GM23338 (cell line): ENCODE measurements around the gene MFSD6. TPM values are rescaled to one million over a fixed set of nuclear protein-coding genes. Genes with fewer than 3 reads are reported as not detected.

Source experiments
- ATAC-seq: fragments of 200-7000 bp; cut with Tn5 transposase; 3 replicates; pipeline ENCODE4 v1.9.1; 2020
- DNase-seq: peaks from one replicate; pipeline ENCODE4 v3.0.0-alpha.2; 2015; ENCODE audit warnings: low spot score
- H2AFZ ChIP-seq: fragments of 200-600 bp; sonication (generic); 2 replicates; pipeline ENCODE4 v1.8.0; 2016; ENCODE audit warnings: antibody characterized with exemption, mild to moderate bottlenecking, moderate library complexity
- H3F3A ChIP-seq: fragments of 200-600 bp; sonication (generic); replicated peaks from 2 replicates; pipeline ENCODE4 v1.8.0; 2017; ENCODE audit warnings: antibody characterized with exemption, mixed run types, low read depth
- H3K27ac ChIP-seq: fragments of 200-600 bp; sonication (generic); 2 replicates; pipeline ENCODE4 v1.6.1; 2016; ENCODE audit warnings: low read depth
- H3K27me3 ChIP-seq: fragments of 200-600 bp; sonication (generic); 2 replicates; pipeline ENCODE4 v1.8.0; 2016; ENCODE audit warnings: mild to moderate bottlenecking, mixed run types, moderate library complexity; ENCODE audit not compliant: insufficient read depth
- H3K36me3 ChIP-seq: fragments of 200-600 bp; sonication (generic); 2 replicates; pipeline ENCODE4 v1.8.0; 2016; ENCODE audit warnings: mild to moderate bottlenecking; ENCODE audit not compliant: insufficient read depth
- H3K4me1 ChIP-seq: fragments of 200-600 bp; sonication (generic); 2 replicates; pipeline ENCODE4 v1.8.0; 2016; ENCODE audit warnings: mild to moderate bottlenecking, moderate library complexity; ENCODE audit not compliant: insufficient read depth
- H3K4me2 ChIP-seq: fragments of 200-600 bp; sonication (generic); 2 replicates; pipeline ENCODE4 v1.7.1; 2017; ENCODE audit warnings: mixed run types
- H3K4me3 ChIP-seq: fragments of 200-600 bp; sonication (generic); 2 replicates; pipeline ENCODE4 v1.6.1; 2016; ENCODE audit warnings: mixed run types
- H3K79me2 ChIP-seq: fragments of 200-600 bp; sonication (generic); replicated peaks from 2 replicates; pipeline ENCODE4 v1.8.0; 2017; ENCODE audit warnings: mild to moderate bottlenecking; ENCODE audit not compliant: insufficient read depth
- H3K9me2 ChIP-seq: fragments of 200-600 bp; sonication (generic); 2 replicates; pipeline ENCODE4 v1.8.0; 2017; ENCODE audit not compliant: insufficient read depth
- H4K20me1 ChIP-seq: fragments of 200-600 bp; sonication (generic); replicated peaks from 2 replicates; pipeline ENCODE4 v1.8.0; 2017; ENCODE audit warnings: mild to moderate bottlenecking; ENCODE audit not compliant: insufficient read depth
- H3K27ac Mint-ChIP-seq: 2 replicates; pipeline ENCODE4 v1.8.0; 2020; ENCODE audit warnings: inconsistent platforms, mild to moderate bottlenecking, moderate library complexity, mixed read lengths
- H3K27me3 Mint-ChIP-seq: 3 replicates; pipeline ENCODE4 v1.8.0; 2022; ENCODE audit warnings: low read depth, mild to moderate bottlenecking, moderate library complexity, mixed read lengths, inconsistent platforms; ENCODE audit not compliant: insufficient read depth, poor library complexity
- H3K36me3 Mint-ChIP-seq: 3 replicates; pipeline ENCODE4 v1.8.0; 2021; ENCODE audit warnings: low read depth, mild to moderate bottlenecking, inconsistent platforms, moderate library complexity, mixed read lengths
- H3K4me1 Mint-ChIP-seq: 3 replicates; pipeline ENCODE4 v1.8.0; 2020; ENCODE audit warnings: mild to moderate bottlenecking, inconsistent platforms, mixed read lengths
- H3K4me3 Mint-ChIP-seq: 3 replicates; pipeline ENCODE4 v1.8.0; 2021; ENCODE audit warnings: moderate library complexity, mild to moderate bottlenecking, inconsistent platforms, mixed read lengths
- H3K9me3 Mint-ChIP-seq: 3 replicates; pipeline ENCODE4 v1.8.0; 2020; ENCODE audit warnings: moderate library complexity, mild to moderate bottlenecking, inconsistent platforms, mixed read lengths
- CREB1 ChIP-seq: fragments of 250-450 bp; sonication (Bioruptor Pico); IDR thresholded peaks from 2 replicates; pipeline ENCODE4 v1.5.0; 2020; ENCODE audit warnings: low read depth, mild to moderate bottlenecking, moderate library complexity
- CTCF ChIP-seq, 2 experiments: fragments of 200-600 bp in 1 of 2; sonication (generic) in 1 of 2; conservative IDR thresholded peaks; 2 replicates each; pipeline versions ENCODE4 v1.5.1 to v1.6.1; 2016 to 2017; ENCODE audit warnings: antibody characterized with exemption in 2 of 2, low read depth in 2 of 2, mild to moderate bottlenecking in 2 of 2, moderate library complexity in 1 of 2
- EZH2 ChIP-seq: fragments of 200-600 bp; sonication (generic); IDR thresholded peaks from one replicate; pipeline ENCODE4 v1.8.0; 2017; ENCODE audit warnings: antibody characterized with exemption, mild to moderate bottlenecking, low read depth; ENCODE audit not compliant: unreplicated experiment
- JUNB ChIP-seq: IDR thresholded peaks from one replicate; pipeline ENCODE4 v1.6.1; 2016; ENCODE audit warnings: antibody characterized with exemption; ENCODE audit not compliant: unreplicated experiment
- NANOG ChIP-seq: IDR thresholded peaks from 2 replicates; pipeline ENCODE4 v1.6.1; 2016; ENCODE audit warnings: antibody characterized with exemption, borderline replicate concordance
- REST ChIP-seq: IDR thresholded peaks from one replicate; pipeline ENCODE4 v1.6.1; 2018; ENCODE audit warnings: antibody characterized with exemption; ENCODE audit not compliant: unreplicated experiment
- STAT1 ChIP-seq: IDR thresholded peaks from one replicate; pipeline ENCODE4 v1.6.1; 2016; ENCODE audit warnings: antibody characterized with exemption; ENCODE audit not compliant: unreplicated experiment
- ZNF114 ChIP-seq: fragments of 250-450 bp; sonication (Bioruptor Pico); IDR thresholded peaks from 2 replicates; pipeline ENCODE4 v1.5.0; 2020; ENCODE audit warnings: mild to moderate bottlenecking, moderate library complexity
- ZNF331 ChIP-seq: fragments of 250-450 bp; sonication (Bioruptor Pico); IDR thresholded peaks from 2 replicates; pipeline ENCODE4 v1.5.0; 2020; ENCODE audit warnings: low read depth, mild to moderate bottlenecking, moderate library complexity
- polyA plus RNA-seq: library from polyadenylated mRNA; unstranded; fragments of >200 nt; fragmentation: Nextera tagmentation; extraction: Ambion mirVana; gene quantifications from 2 replicates; pipeline ENCODE4 v1.2.1, GENCODE V29; 2016
- total RNA-seq: library from RNA; depleted of rRNA; stranded (reverse); fragments of >200 nt; shearing (Covaris generic); gene quantifications from 2 replicates; pipeline ENCODE4 v1.2.3, GENCODE V29; 2014
- TF ChIP-seq, protein P1 (sequence below): IDR thresholded peaks from 2 replicates; pipeline ENCODE4 v1.6.1; 2016; ENCODE audit warnings: antibody characterized with exemption
- TF ChIP-seq, protein P2 (sequence below): fragments of 250-450 bp; sonication (Bioruptor Pico); IDR thresholded peaks from 2 replicates; pipeline ENCODE4 v1.5.0; 2020; ENCODE audit warnings: mild to moderate bottlenecking, moderate library complexity

The MFSD6 gene
- total and polyA plus RNA-seq, 2 experiments from 2014 or later, result 2.3 to 9.6 TPM

GRCh38 chr2:190501231-190501630 lies 93.1 kb downstream of the MFSD6 start (continued):
- no peak for TF ChIP-seq ZNF331

- Histone ChIP-seq H3K27me3 (no peaks in the 10 kb centered on the region), H3F3A (no peaks in the 10 kb centered on the region), H2AFZ (no peak overlapping the region), H3K79me2 (no peaks in the 10 kb centered on the region), H3K4me3 (no peak overlapping the region), H3K4me2 (no peak overlapping the region), H4K20me1 (no peaks in the 10 kb centered on the region), H3K36me3 (no peaks in the 10 kb centered on the region), H3K9me2 (no peaks in the 10 kb centered on the region), H3K4me1 (peaks cover 10% of the 10 kb centered on the region), H3K27ac (no peak overlapping the region)
- Mint-ChIP-seq H3K27ac (no peak overlapping the region), H3K27me3 (no peaks in the 10 kb centered on the region), H3K36me3 (no peaks in the 10 kb centered on the region), H3K4me1 (peaks cover 19% of the 10 kb centered on the region), H3K9me3 (no peaks in the 10 kb centered on the region), H3K4me3 (no peak overlapping the region)
- TF ChIP-seq EZH2 (no peak), REST (no peak), NANOG (no peak), ZNF331 (no peak), CREB1 (no peak), CTCF (conservative IDR thresholded peaks at IDR 0.05; ENCODE audit: low read depth in 2 of 2) (no peak), ZNF114 (CRISPR knock-in tag) (no peak), STAT1 (no peak), JUNB (no peak)
- TF ChIP-seq, protein P1, sequence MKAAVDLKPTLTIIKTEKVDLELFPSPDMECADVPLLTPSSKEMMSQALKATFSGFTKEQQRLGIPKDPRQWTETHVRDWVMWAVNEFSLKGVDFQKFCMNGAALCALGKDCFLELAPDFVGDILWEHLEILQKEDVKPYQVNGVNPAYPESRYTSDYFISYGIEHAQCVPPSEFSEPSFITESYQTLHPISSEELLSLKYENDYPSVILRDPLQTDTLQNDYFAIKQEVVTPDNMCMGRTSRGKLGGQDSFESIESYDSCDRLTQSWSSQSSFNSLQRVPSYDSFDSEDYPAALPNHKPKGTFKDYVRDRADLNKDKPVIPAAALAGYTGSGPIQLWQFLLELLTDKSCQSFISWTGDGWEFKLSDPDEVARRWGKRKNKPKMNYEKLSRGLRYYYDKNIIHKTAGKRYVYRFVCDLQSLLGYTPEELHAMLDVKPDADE, result no peak
- TF ChIP-seq, protein P2, sequence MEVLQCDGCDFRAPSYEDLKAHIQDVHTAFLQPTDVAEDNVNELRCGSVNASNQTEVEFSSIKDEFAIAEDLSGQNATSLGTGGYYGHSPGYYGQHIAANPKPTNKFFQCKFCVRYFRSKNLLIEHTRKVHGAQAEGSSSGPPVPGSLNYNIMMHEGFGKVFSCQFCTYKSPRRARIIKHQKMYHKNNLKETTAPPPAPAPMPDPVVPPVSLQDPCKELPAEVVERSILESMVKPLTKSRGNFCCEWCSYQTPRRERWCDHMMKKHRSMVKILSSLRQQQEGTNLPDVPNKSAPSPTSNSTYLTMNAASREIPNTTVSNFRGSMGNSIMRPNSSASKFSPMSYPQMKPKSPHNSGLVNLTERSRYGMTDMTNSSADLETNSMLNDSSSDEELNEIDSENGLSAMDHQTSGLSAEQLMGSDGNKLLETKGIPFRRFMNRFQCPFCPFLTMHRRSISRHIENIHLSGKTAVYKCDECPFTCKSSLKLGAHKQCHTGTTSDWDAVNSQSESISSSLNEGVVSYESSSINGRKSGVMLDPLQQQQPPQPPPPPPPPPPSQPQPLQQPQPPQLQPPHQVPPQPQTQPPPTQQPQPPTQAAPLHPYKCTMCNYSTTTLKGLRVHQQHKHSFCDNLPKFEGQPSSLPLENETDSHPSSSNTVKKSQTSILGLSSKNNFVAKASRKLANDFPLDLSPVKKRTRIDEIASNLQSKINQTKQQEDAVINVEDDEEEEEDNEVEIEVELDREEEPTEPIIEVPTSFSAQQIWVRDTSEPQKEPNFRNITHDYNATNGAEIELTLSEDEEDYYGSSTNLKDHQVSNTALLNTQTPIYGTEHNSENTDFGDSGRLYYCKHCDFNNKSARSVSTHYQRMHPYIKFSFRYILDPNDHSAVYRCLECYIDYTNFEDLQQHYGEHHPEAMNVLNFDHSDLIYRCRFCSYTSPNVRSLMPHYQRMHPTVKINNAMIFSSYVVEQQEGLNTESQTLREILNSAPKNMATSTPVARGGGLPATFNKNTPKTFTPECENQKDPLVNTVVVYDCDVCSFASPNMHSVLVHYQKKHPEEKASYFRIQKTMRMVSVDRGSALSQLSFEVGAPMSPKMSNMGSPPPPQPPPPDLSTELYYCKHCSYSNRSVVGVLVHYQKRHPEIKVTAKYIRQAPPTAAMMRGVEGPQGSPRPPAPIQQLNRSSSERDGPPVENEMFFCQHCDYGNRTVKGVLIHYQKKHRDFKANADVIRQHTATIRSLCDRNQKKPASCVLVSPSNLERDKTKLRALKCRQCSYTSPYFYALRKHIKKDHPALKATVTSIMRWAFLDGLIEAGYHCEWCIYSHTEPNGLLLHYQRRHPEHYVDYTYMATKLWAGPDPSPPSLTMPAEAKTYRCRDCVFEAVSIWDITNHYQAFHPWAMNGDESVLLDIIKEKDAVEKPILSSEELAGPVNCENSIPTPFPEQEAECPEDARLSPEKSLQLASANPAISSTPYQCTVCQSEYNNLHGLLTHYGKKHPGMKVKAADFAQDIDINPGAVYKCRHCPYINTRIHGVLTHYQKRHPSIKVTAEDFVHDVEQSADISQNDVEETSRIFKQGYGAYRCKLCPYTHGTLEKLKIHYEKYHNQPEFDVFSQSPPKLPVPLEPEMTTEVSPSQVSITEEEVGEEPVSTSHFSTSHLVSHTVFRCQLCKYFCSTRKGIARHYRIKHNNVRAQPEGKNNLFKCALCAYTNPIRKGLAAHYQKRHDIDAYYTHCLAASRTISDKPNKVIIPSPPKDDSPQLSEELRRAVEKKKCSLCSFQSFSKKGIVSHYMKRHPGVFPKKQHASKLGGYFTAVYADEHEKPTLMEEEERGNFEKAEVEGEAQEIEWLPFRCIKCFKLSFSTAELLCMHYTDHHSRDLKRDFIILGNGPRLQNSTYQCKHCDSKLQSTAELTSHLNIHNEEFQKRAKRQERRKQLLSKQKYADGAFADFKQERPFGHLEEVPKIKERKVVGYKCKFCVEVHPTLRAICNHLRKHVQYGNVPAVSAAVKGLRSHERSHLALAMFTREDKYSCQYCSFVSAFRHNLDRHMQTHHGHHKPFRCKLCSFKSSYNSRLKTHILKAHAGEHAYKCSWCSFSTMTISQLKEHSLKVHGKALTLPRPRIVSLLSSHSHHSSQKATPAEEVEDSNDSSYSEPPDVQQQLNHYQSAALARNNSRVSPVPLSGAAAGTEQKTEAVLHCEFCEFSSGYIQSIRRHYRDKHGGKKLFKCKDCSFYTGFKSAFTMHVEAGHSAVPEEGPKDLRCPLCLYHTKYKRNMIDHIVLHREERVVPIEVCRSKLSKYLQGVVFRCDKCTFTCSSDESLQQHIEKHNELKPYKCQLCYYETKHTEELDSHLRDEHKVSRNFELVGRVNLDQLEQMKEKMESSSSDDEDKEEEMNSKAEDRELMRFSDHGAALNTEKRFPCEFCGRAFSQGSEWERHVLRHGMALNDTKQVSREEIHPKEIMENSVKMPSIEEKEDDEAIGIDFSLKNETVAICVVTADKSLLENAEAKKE (CRISPR knock-in tag), result no peak
- no peak for ATAC-seq
- DNase-seq, result no peak
Measured at GRCh38 chr2:190501702-190502407, 93.7 kb downstream of the MFSD6 start.
